ENCODE results near the gene AK2. TPM values are rescaled to one million over a fixed set of nuclear protein-coding genes. Genes with fewer than 3 reads are reported as not detected.

Gene AK2
- total RNA-seq, 1 experiment from 2014 or later: 159 TPM

DNA sequence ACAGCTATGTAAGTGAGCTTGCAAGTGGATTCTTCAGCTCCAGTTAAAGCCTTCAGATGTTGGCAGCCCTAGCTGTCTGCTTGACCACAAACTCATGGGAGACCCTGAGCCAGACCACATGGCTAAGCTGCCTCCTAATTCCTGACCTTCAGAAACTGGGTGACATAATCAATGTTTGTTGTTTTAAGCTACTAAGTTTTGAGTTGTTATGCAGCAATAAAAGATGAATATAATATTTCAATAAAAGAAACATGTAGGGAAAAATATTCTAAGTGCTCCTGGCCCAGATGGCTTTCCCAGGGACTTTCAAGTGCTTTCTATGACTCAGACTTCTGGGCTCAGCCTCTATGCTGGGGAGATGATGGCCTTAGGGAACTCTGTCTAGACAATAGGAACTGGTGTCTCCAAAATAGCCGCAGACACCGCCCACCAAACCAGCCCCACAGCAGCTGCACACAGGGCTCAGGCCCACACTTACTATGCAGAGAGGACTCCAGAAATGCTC lies 23.9 kb upstream of the AK2 start:
- Mint-ChIP-seq H3K4me3 (no peak overlapping the region), H3K36me3 (ENCODE audit: insufficient read depth in 1 of 3, low read depth in 3 of 3) (peaks cover 16 to 35% (median 27%) of the 10 kb centered on the region in 3 experiments), H3K27ac (no peak overlapping the region), H3K9me3 (peaks cover 42% of the 10 kb centered on the region in 2 experiments), H3K27me3 (ENCODE audit: low read depth) (peaks cover 25% of the 10 kb centered on the region), H3K4me1 (peaks cover 3 to 4% of the 10 kb centered on the region in 2 experiments; a peak in 1 of 4 replicates)
- Histone ChIP-seq H3K14ac (ENCODE audit: insufficient read depth, low read length) (no peak overlapping the region), H2BK120ac (ENCODE audit: low read depth, low read length, poor library complexity, severe bottlenecking) (no peak overlapping the region), H3K56ac (ENCODE audit: insufficient read length, low read depth, low read length) (no peak overlapping the region), H2AK5ac (ENCODE audit: insufficient read length, low read length) (no peak overlapping the region), H3K4me1 (ENCODE audit: insufficient read depth, low read length) (no peaks in the 10 kb centered on the region), H4K8ac (replicated peaks; ENCODE audit: insufficient read length, low read depth, low read length) (no peak overlapping the region), H2BK20ac (ENCODE audit: low read depth, low read length, poor library complexity, severe bottlenecking) (no peak overlapping the region), H3K23me2 (ENCODE audit: insufficient read length, low read depth, low read length, poor library complexity, severe bottlenecking) (no peaks in the 10 kb centered on the region), H4K5ac (ENCODE audit: insufficient read length, low read depth, low read length) (no peak overlapping the region), H3K18ac (ENCODE audit: insufficient read length, low read depth, low read length) (no peak overlapping the region), H2BK15ac (ENCODE audit: low read depth, low read length) (no peak overlapping the region), H2AFZ (ENCODE audit: low read length) (no peak overlapping the region), H3T11ph (ENCODE audit: low read length) (no peak overlapping the region), H3K27me3 (ENCODE audit: insufficient read depth, low read length) (no peaks in the 10 kb centered on the region), H3K4me2 (ENCODE audit: insufficient read depth, insufficient read length, low read length) (no peak overlapping the region), H4K20me1 (ENCODE audit: control insufficient read depth, insufficient read depth, insufficient read length) (no peaks in the 10 kb centered on the region), H3K79me1 (ENCODE audit: insufficient read depth, low read depth, low read length, poor library complexity, severe bottlenecking) (no peaks in the 10 kb centered on the region), H3K79me2 (ENCODE audit: insufficient read depth, low read length) (no peaks in the 10 kb centered on the region), H3K27ac (ENCODE audit: insufficient read length, low read depth, low read length) (no peak overlapping the region), H3K9me3 (ENCODE audit: control insufficient read depth, low read depth, low read length) (peaks cover 8% of the 10 kb centered on the region), H2BK12ac (ENCODE audit: insufficient read length, low read depth, low read length) (no peak overlapping the region), H4K91ac (ENCODE audit: insufficient read length, low read depth, low read length) (no peak overlapping the region), H3K9ac (ENCODE audit: extremely low read depth, insufficient read length, low read length) (no peak overlapping the region), H3K23ac (ENCODE audit: insufficient read length, low read depth, low read length) (no peak overlapping the region), H2BK5ac (ENCODE audit: insufficient read length, low read length) (no peak overlapping the region), H3K4ac (ENCODE audit: low read depth, low read length) (no peak overlapping the region)
- WGBS (ENCODE audit: extremely low coverage, insufficient read length, low lambda C conversion rate): no CpG with 5 or more reads among the region's 2 CpGs
- no peak for DNase-seq
- TF ChIP-seq CTCF (conservative IDR thresholded peaks at IDR 0.05): no peak
